T-cell (primary cell): ENCODE results near the gene PDHX. TPM values are rescaled to one million over a fixed set of nuclear protein-coding genes. Genes with fewer than 3 reads are reported as not detected.
A peak's percentile ranks its signal among the peaks of the same experiment; 100 is the strongest.

Experiments
- ATAC-seq, 4 experiments: fragments of 200-7000 bp in 3 of 4; fragments of 150-1000 bp in 1 of 4; cut with Tn5 transposase; replicated peaks in 1 of 4; 1 replicate in 3 of 4; 2 replicates in 1 of 4; pipeline ENCODE4 v1.10.0; 2021; ENCODE audit warnings: moderate library complexity in 3 of 4, mild to moderate bottlenecking in 2 of 4, moderate number of reproducible peaks in 1 of 4
- CTCF ChIA-PET, 2 donors: fragments of 300-600 bp; sonication (Branson Sonifier 250); formaldehyde crosslinking; loops; one replicate each; lab custom pipeline; 2022; ENCODE audit warnings: antibody characterized with exemption in 2 of 2; lab: Charles Lee
- POLR2A ChIA-PET, 2 donors: fragments of 300-600 bp; sonication (Branson Sonifier 250); formaldehyde crosslinking; loops; one replicate each; lab custom pipeline; 2022; ENCODE audit warnings: antibody characterized with exemption in 2 of 2; lab: Charles Lee
- DNase-seq, 35 experiments: peaks; one replicate each; pipeline versions ENCODE4 v3.0.0 to v3.0.0-alpha.2; 2013 to 2023
- H3K27ac ChIP-seq: one replicate; pipeline ENCODE4 v1.5.1; 2013; ENCODE audit warnings: low read length
- H3K27me3 ChIP-seq, 2 experiments: replicated peaks in 1 of 2; 1 replicate in 1 of 2; 2 replicates in 1 of 2; pipeline versions ENCODE4 v1.6.1 to v1.7.0; 2013; ENCODE audit warnings: low read length in 1 of 2, mixed read lengths in 1 of 2; ENCODE audit not compliant: control insufficient read depth in 2 of 2, insufficient read depth in 2 of 2; ENCODE audit errors: extremely low read depth in 1 of 2
- H3K36me3 ChIP-seq, 2 donors: 1 replicate in 1 of 2; 2 replicates in 1 of 2; pipeline versions ENCODE4 v1.6.1 to v1.7.0; 2013; ENCODE audit warnings: low read length in 1 of 2; ENCODE audit not compliant: control insufficient read depth in 2 of 2, insufficient read depth in 1 of 2; ENCODE audit errors: extremely low read depth in 1 of 2
- H3K4me1 ChIP-seq, 2 experiments: 1 replicate in 1 of 2; 2 replicates in 1 of 2; pipeline versions ENCODE4 v1.6.1 to v1.7.0; 2013; ENCODE audit warnings: low read length in 2 of 2, mixed read lengths in 1 of 2; ENCODE audit not compliant: insufficient read depth in 2 of 2, control insufficient read depth in 1 of 2; ENCODE audit errors: extremely low read depth in 1 of 2
- H3K4me3 ChIP-seq, 2 donors: 1 replicate in 1 of 2; 2 replicates in 1 of 2; pipeline versions ENCODE4 v1.5.1 to v1.7.0; 2013; ENCODE audit warnings: mild to moderate bottlenecking in 2 of 2, low read length in 1 of 2, moderate library complexity in 1 of 2; ENCODE audit not compliant: control insufficient read depth in 1 of 2; ENCODE audit errors: extremely low read depth in 1 of 2
- H3K9me3 ChIP-seq: 2 replicates; pipeline ENCODE4 v1.7.0; 2013
- H3K27ac Mint-ChIP-seq, 2 donors: one replicate each; pipeline ENCODE4 v1.8.0; 2020 to 2021; ENCODE audit warnings: mild to moderate bottlenecking in 2 of 2, mixed read lengths in 2 of 2
- H3K27me3 Mint-ChIP-seq, 2 donors: one replicate each; pipeline ENCODE4 v1.8.0; 2021 to 2022; ENCODE audit warnings: mixed read lengths in 2 of 2
- H3K36me3 Mint-ChIP-seq: one replicate; pipeline ENCODE4 v1.8.0; 2021; ENCODE audit warnings: mixed read lengths
- H3K4me1 Mint-ChIP-seq, 3 donors: one replicate each; pipeline ENCODE4 v1.8.0; 2020 to 2022; ENCODE audit warnings: mixed read lengths in 3 of 3, mild to moderate bottlenecking in 1 of 3
- H3K4me3 Mint-ChIP-seq, 3 donors: one replicate each; pipeline ENCODE4 v1.8.0; 2020 to 2022; ENCODE audit warnings: mild to moderate bottlenecking in 3 of 3, mixed read lengths in 3 of 3, moderate library complexity in 3 of 3
- H3K9me3 Mint-ChIP-seq, 3 donors: one replicate each; pipeline ENCODE4 v1.8.0; 2020 to 2022; ENCODE audit warnings: mixed read lengths in 3 of 3
- WGBS: methylation state at CpG from one replicate; pipeline ENCODE4 v1.1.5; 2013; ENCODE audit warnings: missing lambda C conversion rate; ENCODE audit not compliant: insufficient coverage; 5-methylcytosine and 5-hydroxymethylcytosine counted together
- total RNA-seq, 35 experiments: library from RNA in 6 of 35; stranded (reverse) in 6 of 35; fragments of 120-200 nt in 1 of 35; gene quantifications; one replicate each; pipeline versions ENCODE4 v1.2.1 to v1.2.4 and lab custom pipeline; 2013 to 2026

Gene PDHX
- total RNA-seq, 5 donors from 2014 or later (not counting 1 experiment from before 2014, with no cell fraction given): 21.7 to 36.4 (median 26.1) TPM

DNA sequence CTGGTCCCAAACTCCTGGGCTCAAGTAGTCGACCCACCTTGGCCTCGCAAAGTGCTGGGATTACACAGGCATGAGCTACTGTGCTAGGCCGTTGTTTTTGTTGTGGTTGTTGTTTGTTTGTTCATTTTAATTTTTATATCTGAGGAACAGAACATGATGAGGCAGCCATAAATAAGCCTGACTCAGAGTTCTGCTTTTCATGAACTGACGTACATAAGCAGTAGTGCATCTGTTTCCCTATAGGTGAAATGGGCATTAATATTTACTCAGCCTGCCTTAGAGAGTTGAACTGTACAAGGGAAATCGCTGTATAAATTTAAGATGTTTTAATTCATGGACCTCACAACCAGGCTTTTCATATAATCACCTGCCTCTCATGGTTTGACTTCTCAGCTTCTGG lies 80.5 kb downstream of the PDHX start:
- no peak for ATAC-seq
- H3K4me1 ChIP-seq: peaks cover 0 to 18% of the 10 kb centered on the region in 2 experiments
- H3K36me3 Mint-ChIP-seq: peaks cover 9% of the 10 kb centered on the region
- H3K27ac ChIP-seq: no peak overlapping the region
- H3K9me3 ChIP-seq: no peaks in the 10 kb centered on the region
- H3K4me3 ChIP-seq: no peak overlapping the region
- 90% methylated on average over 2 of the region's 5 CpGs for WGBS
- H3K4me3 Mint-ChIP-seq: no peak overlapping the region
- no peaks in the 10 kb centered on the region for H3K27me3 ChIP-seq
- H3K36me3 ChIP-seq: no peaks in the 10 kb centered on the region
- no peaks in the 10 kb centered on the region for H3K9me3 Mint-ChIP-seq
- peak overlapping the region in 1 of 2 donors; percentile 57 for H3K27ac Mint-ChIP-seq
- H3K27me3 Mint-ChIP-seq: no peaks in the 10 kb centered on the region
- DNase-seq: no peak
- POLR2A ChIA-PET: interaction anchor here (0.6 to 0.9 kb wide), 3 partner anchors 8 to 236 kb away, joined by 3 to 4 read pairs (median 3); no protein-coding TSS in a partner anchor
- CTCF ChIA-PET: interaction anchor here (0.9 to 1.5 kb wide), 6 partner anchors 9 to 394 kb away, joined by 3 to 10 read pairs (median 6); no protein-coding TSS in a partner anchor
- peaks cover 24 to 34% (median 32%) of the 10 kb centered on the region in 3 donors for H3K4me1 Mint-ChIP-seq

DNA sequence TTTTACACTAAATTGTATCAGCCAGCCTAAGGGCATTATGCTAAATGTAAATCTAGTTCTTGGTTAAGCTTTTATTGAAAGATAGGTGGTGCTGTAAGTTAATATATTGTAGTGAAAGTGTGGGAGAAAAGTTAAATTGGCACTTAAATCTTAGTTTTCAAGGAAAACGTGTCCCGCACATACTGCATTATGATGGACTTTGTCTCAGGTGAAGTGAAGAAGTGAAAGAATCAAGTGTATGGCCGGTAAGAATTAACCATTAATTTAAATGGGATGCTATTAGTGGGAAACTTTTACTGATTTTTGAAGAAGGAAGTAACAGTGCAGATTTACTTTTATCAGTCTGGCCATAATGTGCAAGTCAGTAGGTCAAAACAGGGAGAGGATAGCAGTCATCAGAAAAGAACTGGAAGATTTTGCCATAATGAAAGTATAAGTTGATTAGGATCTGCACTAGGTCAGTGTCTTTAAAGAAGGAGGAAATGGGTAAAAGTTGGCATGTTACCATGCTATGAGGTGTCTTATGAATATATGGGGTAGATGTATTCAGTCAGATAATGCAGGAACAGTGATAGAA lies 81.6 kb downstream of the PDHX start:
- CTCF ChIA-PET: interaction anchor here (0.6 to 1.9 kb wide), 25 partner anchors 8 to 396 kb away, joined by 3 to 10 read pairs (median 4); no protein-coding TSS in a partner anchor
- no peaks in the 10 kb centered on the region for H3K36me3 ChIP-seq
- Mint-ChIP-seq H3K4me1 (peaks cover 24 to 35% (median 32%) of the 10 kb centered on the region in 3 donors), H3K4me3 (peak overlapping the region; percentile 7 to 52 (median 26)), H3K9me3 (no peaks in the 10 kb centered on the region), H3K27me3 (no peaks in the 10 kb centered on the region), H3K27ac (peak overlapping the region; percentile 44 to 76), H3K36me3 (peaks cover 4% of the 10 kb centered on the region)
- ATAC-seq: peak in 3 of 4 experiments; percentile 45 to 56 (median 56)
- peak overlapping the region; percentile 13 for H3K27ac ChIP-seq
- DNase-seq: peak in 2 of 35 experiments; percentile 14 to 52
- WGBS: 26% methylated on average over 3 of the region's 3 CpGs
- POLR2A ChIA-PET: interaction anchor here (1.0 to 2.2 kb wide), 5 partner anchors 22 to 153 kb away, joined by 3 to 8 read pairs (median 3); no protein-coding TSS in a partner anchor
- H3K4me3 ChIP-seq: no peak overlapping the region
- H3K27me3 ChIP-seq: no peaks in the 10 kb centered on the region
- H3K4me1 ChIP-seq: peaks cover 0 to 18% of the 10 kb centered on the region in 2 experiments
- H3K9me3 ChIP-seq: no peaks in the 10 kb centered on the region

DNA sequence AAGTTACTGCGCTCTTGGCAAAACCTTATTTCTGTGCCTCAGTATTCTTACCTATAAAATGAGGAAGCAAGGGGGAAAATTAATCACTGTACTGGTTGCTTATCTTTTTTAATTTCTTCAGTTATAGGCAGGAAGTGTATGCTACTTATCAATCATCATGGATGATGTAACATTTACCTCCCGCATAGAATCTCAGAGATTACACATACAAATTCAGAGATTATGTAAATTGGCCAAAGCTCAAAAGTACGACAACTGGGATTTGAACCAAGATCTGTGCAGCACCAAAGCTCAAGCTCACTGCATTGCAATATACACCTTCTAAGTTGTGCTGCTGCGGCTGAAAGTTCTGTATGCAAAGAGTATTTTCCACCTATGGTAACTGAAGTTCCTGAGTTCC lies 83.0 kb downstream of the PDHX start:
- Histone ChIP-seq H3K27me3 (no peaks in the 10 kb centered on the region), H3K4me1 (peaks cover 0 to 18% of the 10 kb centered on the region in 2 experiments), H3K36me3 (no peaks in the 10 kb centered on the region), H3K27ac (peak overlapping the region; percentile 7), H3K9me3 (no peaks in the 10 kb centered on the region), H3K4me3 (no peak overlapping the region)
- DNase-seq (no peak), ATAC-seq (peak in 2 of 4 experiments; percentile 40 to 43)
- no peaks in the 10 kb centered on the region for H3K27me3 Mint-ChIP-seq
- ChIA-PET POLR2A (interaction anchor here (0.6 to 2.2 kb wide), 8 partner anchors 20 to 179 kb away, joined by 3 to 8 read pairs (median 4); no protein-coding TSS in a partner anchor), CTCF (interaction anchor here (0.6 to 1.9 kb wide), 14 partner anchors 10 to 394 kb away, joined by 3 to 7 read pairs (median 4); no protein-coding TSS in a partner anchor)
- peak overlapping the region in 1 of 3 donors; percentile 16 for H3K4me3 Mint-ChIP-seq
- 80% methylated on average over 1 of the region's 4 CpGs for WGBS
- no peaks in the 10 kb centered on the region for H3K36me3 Mint-ChIP-seq
- H3K27ac Mint-ChIP-seq: peak overlapping the region; percentile 65 to 76
- H3K4me1 Mint-ChIP-seq: peaks cover 24 to 45% (median 41%) of the 10 kb centered on the region in 3 donors
- no peaks in the 10 kb centered on the region for H3K9me3 Mint-ChIP-seq

DNA sequence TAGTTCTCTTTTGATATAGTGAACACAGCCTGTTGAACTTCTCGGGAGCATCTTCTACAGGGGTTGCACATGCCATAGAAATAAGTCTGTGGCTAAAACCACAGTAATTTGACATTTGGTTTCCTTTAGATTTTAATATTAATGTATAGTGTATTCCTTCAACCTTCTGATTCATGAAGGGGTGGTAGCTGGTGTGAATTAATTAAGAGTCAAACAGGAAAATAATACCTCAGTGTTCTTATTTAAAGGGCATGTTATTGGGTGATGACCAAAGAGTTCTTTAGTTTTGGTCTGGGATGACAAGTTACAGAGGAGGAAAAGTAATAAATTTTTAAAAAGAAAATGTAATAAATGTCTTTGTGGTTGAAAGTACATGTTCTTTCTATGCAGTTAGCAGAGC lies 86.8 kb downstream of the PDHX start:
- Histone ChIP-seq H3K36me3 (no peaks in the 10 kb centered on the region), H3K27ac (no peak overlapping the region), H3K4me3 (no peak overlapping the region), H3K4me1 (peaks cover 7 to 15% of the 10 kb centered on the region in 2 experiments), H3K27me3 (no peaks in the 10 kb centered on the region), H3K9me3 (no peaks in the 10 kb centered on the region)
- DNase-seq (no peak), ATAC-seq (no peak)
- Mint-ChIP-seq H3K4me3 (no peak overlapping the region), H3K27ac (no peak overlapping the region), H3K4me1 (peaks cover 28 to 66% (median 53%) of the 10 kb centered on the region in 3 donors), H3K9me3 (no peaks in the 10 kb centered on the region), H3K27me3 (no peaks in the 10 kb centered on the region), H3K36me3 (no peaks in the 10 kb centered on the region)
- WGBS: no CpG with 5 or more reads among the region's 1 CpG
- ChIA-PET POLR2A (interaction anchor here (0.5 to 1.1 kb wide), 2 partner anchors 139 to 196 kb away, joined by 4 to 10 read pairs; no protein-coding TSS in a partner anchor), CTCF (interaction anchor here in 1 of 2 donors (1.1 to 1.4 kb wide), 2 partner anchors 155 to 160 kb away, joined by 3 to 5 read pairs; no protein-coding TSS in a partner anchor)

DNA sequence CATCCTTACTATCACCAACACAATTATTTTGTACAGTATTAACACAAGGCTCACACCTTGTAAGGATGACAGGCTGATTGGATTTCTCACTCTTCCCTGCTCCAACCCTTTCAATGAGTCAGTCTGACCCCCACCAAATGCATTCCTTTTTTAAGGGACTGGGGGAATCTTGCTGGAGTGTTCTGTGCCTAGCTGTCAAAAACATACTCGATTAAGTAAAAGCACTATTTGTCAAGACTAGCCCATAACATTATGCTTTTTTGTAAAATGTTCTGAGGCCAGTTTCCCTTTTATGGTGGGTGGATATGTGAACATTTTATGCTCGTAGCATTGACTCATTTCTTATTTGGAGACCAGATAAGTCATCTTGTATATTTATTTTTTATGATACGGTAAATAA lies 87.2 kb downstream of the PDHX start:
- Histone ChIP-seq H3K27me3 (no peaks in the 10 kb centered on the region), H3K4me1 (peaks cover 7 to 12% of the 10 kb centered on the region in 2 experiments), H3K27ac (no peak overlapping the region), H3K4me3 (no peak overlapping the region), H3K36me3 (no peaks in the 10 kb centered on the region), H3K9me3 (no peaks in the 10 kb centered on the region)
- no peak for DNase-seq
- H3K27ac Mint-ChIP-seq: no peak overlapping the region
- H3K4me1 Mint-ChIP-seq: peaks cover 24 to 63% (median 49%) of the 10 kb centered on the region in 3 donors
- POLR2A ChIA-PET: interaction anchor here in 1 of 2 donors (0.5 kb wide), 1 partner anchor 195 kb away, joined by 4 read pairs; no protein-coding TSS in a partner anchor
- no peaks in the 10 kb centered on the region for H3K27me3 Mint-ChIP-seq
- no peaks in the 10 kb centered on the region for H3K36me3 Mint-ChIP-seq
- CTCF ChIA-PET: interaction anchor here in 1 of 2 donors (1.4 kb wide), 1 partner anchor 159 kb away, joined by 5 read pairs; no protein-coding TSS in a partner anchor
- no peak overlapping the region for H3K4me3 Mint-ChIP-seq
- no peaks in the 10 kb centered on the region for H3K9me3 Mint-ChIP-seq
- WGBS: no CpG with 5 or more reads among the region's 3 CpGs
- no peak for ATAC-seq

DNA sequence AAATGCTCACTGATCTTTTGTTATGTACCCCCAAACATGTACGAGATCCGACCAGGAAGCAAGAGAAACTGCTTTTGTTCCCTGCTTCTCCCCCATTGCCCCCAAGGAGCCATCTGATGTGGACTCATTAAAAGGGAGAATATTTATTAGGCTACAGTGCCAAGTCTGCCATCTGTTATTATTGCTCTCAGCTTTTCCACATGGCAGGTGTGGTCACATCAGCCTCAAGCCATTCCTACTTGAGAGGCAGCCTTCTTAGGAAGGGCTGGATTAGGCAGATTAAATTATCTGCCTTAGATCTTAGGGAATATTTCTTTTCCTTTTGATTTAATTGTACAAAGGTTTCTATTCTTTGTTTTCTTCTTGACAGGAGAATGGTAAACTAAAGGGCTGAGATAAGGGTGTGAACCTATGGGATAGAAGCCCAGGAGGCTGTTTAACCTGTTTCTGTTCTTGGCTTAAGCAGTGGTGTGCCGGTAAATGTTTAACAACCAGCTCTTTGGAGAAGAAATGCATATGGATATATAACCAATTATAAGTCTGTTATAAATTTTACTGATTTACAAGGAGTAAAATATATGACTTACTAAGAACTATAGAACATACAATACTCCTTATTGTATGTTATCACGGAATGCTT lies 88.8 kb downstream of the PDHX start:
- WGBS: no CpG with 5 or more reads among the region's 4 CpGs
- no peak for ATAC-seq
- DNase-seq: no peak
- Mint-ChIP-seq H3K9me3 (no peaks in the 10 kb centered on the region), H3K27ac (no peak overlapping the region), H3K27me3 (no peaks in the 10 kb centered on the region), H3K4me1 (peaks cover 11 to 57% (median 41%) of the 10 kb centered on the region in 3 donors), H3K4me3 (no peak overlapping the region), H3K36me3 (no peaks in the 10 kb centered on the region)
- ChIA-PET POLR2A (interaction anchor here in 1 of 2 donors (1.1 kb wide), 1 partner anchor 161 kb away, joined by 4 read pairs; no protein-coding TSS in a partner anchor), CTCF (no interaction called here)
- Histone ChIP-seq H3K9me3 (no peaks in the 10 kb centered on the region), H3K4me1 (peaks cover 0 to 7% of the 10 kb centered on the region in 2 experiments), H3K27ac (no peak overlapping the region), H3K4me3 (no peak overlapping the region), H3K27me3 (no peaks in the 10 kb centered on the region), H3K36me3 (no peaks in the 10 kb centered on the region)
